HG02623 (cell line): ENCODE results near the gene C10orf120.

ENCODE experiments used
- ATAC-seq: cut with Tn5 transposase; IDR thresholded peaks from one replicate; pipeline ENCODE4 v1.9.1; 2021; ENCODE audit warnings: moderate library complexity; ENCODE audit not compliant: unreplicated experiment

The C10orf120 gene

GRCh38 chr10:122703483-122704448, 4.1 kb upstream of the C10orf120 start:
- ATAC-seq: peak; percentile 64

- ATAC-seq: no peak
These were observed 2.6 kb upstream of the C10orf120 start for GRCh38 chr10:122702275-122702674.

- ATAC-seq: no peak
These were observed 2.0 kb upstream of the C10orf120 start for GRCh38 chr10:122701652-122702051.

- no peak for ATAC-seq
These were observed 3.0 kb downstream of the C10orf120 start for GRCh38 chr10:122696687-122697086.

- no peak for ATAC-seq
These were observed 6.9 kb downstream of the C10orf120 start for GRCh38 chr10:122692744-122693143.

- ATAC-seq: no peak
These were observed 10.4 kb downstream of the C10orf120 start for GRCh38 chr10:122689146-122689820.

DNA sequence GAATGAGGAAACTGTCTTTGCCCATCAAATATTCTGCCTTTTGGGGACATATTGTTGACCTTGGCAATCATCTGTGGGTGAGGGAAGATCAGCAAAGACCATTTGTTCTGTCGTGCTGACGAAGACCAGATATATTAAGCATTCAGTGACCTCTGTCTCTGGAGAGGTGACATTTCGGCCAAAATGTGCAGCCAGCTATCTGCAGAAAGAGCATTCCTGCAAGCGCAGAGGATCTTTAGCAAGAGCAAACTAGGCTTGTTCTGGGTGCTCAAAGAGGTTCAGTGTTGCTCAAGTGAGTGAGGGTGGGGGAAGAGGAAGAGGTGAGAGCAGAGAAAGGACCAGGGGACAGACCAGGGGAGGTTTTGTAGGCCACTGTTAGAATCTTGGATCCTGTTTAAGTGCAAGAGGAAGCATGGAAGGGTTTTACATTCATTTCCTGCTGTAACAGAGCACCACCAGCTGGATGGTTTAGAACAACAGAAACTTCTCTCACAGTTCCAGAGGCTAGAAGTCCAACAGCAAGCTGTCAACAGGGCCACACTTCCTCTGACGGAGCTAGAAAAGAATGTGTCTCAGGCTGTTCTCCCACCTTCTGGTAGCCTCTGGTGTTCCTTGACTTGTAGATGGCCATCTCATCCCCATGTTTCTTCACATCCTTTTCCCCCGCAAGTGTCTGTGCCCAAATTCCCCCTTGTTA, 11.2 kb downstream of the C10orf120 start:
- no peak for ATAC-seq

GRCh38 chr10:122682522-122682921, 17.1 kb downstream of the C10orf120 start:
- ATAC-seq: no peak

DNA sequence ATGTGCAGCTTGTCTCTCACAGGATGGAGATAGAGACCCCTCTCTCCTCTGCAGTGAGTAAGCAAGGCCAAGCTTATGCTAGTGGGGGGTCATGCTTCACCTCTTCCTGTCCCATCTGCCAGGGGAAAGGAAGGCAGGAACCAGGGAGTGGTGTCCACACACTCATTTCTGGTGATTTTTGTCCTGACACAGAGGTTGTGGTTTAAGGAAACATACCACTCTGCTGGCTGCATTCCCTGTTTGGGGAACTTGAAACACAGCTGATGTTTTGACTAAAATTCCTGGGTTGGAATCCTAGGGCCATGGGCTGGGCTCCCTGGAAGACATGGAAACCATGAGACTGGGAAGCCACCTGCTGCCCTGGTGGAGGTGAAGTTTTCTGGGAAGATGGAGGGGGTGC, 21.4 kb downstream of the C10orf120 start:
- no peak for ATAC-seq

DNA sequence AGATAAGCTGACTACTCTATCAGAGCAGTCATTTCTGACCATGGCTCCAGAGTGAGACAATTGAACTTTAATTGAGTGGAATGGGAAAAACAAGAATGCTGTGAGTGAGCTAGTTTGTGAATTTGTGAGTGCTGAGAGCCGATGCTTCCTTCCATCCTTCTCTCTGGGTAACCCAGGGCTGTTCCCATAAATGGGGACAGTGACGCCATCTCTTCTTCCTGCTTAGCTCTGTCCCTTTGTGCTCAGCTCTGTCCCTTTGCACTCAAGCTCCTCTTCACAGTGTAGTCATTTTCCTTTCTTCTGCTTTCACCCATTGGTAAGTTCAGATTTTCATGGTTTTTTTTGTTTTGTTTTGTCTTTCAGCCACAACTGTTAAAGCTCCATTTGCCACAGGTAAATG, 24.4 kb downstream of the C10orf120 start:
- ATAC-seq: no peak

GRCh38 chr10:122674781-122675180, 24.9 kb downstream of the C10orf120 start:
- ATAC-seq: no peak

DNA sequence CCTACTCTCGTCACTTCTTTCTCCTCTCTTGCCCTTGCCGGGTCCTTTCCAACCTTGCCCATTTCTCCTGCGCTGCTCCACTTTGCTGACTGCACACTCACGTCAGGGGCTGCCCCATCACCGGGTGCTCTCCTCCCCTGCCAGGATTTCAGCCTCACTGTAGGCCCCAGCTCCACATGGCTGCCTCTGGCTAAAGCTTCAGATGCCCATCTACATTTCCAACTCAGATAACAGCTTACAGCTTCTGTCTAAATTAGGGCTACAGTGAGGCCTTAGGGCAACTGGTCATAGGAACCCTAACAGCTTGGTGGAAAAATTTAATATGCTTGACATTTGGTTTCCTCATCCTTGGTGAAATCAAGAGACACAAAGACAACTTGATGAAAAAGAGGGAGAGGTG, 25.9 kb downstream of the C10orf120 start:
- ATAC-seq: no peak

DNA sequence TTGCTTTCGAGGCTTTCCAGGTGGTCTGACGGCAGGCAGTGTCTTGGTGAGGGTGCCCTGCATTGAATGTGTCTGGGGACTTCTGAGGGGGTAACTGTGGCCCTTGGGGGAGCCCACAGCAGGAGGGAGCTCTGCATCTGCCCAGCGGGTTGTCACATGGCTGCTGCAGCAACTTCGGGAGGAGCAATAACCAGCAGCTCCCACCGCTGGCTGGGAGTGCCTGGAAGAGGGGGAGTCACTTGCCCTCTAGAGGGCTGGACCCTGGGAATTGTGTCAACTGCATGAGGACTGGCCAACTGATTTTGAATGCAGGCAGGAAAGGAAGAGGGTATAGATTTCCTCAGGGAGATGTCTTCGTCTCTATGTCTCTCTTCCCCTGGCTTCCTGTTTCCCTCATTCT, 26.4 kb downstream of the C10orf120 start:
- no peak for ATAC-seq

DNA sequence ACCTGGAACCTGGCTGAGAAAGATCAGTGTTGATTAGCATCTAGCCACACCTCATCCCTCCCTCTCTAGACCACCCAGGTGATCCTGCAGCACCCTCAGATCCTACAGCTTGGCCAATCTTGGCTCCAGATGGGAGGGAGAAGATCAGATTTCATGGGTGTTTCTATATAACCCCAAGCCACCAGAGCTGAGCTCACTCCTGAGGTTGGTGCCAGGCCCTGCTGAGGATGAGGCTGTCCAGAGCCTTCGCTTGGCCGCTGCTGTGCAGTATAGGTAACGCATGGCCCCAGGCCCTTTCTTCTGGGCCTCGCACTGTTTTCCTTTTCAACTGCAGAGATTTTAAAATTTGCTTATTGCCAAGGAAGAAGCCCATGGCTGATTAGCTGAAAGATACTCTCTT, 27.0 kb downstream of the C10orf120 start:
- no peak for ATAC-seq

GRCh38 chr10:122671355-122671754, 28.3 kb downstream of the C10orf120 start:
- ATAC-seq: no peak

GRCh38 chr10:122669842-122670241, 29.8 kb downstream of the C10orf120 start:
- ATAC-seq: no peak

DNA sequence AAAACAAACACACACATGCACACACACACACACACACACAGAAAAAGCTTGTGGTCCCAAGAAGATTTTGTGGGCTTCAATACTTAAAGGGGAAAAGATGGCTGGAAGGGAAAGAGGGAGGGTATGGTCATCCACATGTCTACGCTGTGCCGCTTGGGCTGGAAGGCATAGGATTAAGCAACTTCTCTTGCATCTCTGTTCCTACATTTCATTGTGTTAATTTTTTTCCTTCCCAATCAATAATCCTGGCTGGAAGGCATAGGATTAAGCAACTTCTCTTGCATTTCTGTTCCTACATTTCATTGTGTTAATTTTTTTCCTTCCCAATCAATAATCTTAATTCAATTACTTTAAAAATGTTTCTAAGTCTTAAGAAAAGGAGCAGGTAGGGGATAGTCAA, 30.6 kb downstream of the C10orf120 start:
- ATAC-seq: no peak

DNA sequence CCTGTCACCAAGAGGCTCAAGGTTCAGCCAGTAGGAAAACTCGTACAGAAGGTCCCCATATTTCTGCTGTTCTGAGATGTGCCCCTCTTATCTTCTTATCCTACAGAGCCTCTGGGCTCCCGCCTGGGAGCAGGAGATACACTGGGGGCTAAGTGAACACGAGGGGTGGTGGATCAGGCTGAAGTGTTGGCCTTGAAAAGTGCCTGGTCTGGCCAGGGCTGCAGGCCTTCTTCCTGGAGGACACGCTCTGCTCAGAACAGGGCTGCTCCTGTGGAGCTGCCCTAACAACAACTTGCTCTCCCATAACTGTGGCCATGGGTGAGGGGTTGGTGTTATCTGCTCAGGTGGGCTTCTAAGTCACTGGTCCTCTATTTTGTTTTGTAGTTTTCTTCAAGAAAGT, 33.7 kb downstream of the C10orf120 start:
- ATAC-seq: no peak

DNA sequence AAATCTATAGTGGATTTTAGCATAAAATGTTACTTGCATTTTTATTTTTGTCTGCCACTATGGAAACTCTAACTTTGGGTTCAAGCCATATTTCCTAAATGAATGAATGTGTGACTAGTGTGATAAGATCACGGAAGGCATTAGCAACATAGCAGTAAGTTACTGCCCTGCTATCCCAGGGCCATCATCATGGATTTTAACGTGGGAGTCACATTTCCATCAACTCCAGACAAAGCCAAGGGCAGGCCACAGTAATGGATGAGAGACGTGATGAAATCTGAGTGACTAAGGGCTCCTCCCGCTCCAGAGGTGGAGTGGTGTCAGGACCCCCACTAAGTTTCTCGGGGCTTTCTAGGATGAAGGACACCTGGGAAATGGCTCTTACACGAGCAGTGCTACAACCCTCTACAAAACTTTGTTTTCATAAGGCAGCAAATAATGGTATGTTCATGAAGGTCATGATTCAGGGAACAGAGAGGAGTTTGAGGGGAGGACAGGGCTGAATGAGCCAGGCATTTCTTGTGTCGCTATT, 34.3 kb downstream of the C10orf120 start:
- ATAC-seq: no peak

DNA sequence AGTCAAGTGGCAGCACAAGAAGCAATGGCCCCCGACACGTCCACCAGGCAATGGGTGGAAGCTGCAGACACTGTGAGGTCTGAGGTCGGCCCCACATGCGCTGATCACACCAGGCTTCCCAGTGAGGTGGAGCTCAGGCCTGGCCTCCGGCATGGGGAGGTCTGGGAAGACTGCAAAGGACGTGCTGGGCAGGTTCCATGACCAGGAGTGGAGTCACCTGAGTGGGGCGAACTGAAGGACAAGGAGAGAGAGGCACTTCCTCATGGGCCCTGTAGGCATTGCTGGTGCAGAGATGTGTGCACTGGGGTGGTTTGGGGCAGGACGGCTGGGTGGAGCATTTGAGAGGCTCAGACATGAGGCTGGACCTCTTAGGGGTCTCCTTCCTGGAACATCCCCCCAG, 35.1 kb downstream of the C10orf120 start:
- no peak for ATAC-seq

GRCh38 chr10:122663516-122664130, 36.0 kb downstream of the C10orf120 start:
- ATAC-seq: no peak
